HG03097 (cell line): ENCODE data around the gene PPHLN1.
A peak's percentile ranks its signal among the peaks of the same experiment; 100 is the strongest.

ENCODE experiments used
- ATAC-seq: cut with Tn5 transposase; IDR thresholded peaks from one replicate; pipeline ENCODE4 v1.9.1; 2021; ENCODE audit not compliant: unreplicated experiment, low FRiP score

The PPHLN1 gene

GRCh38 chr12:42325653-42326474 lies at the start of gene PPHLN1, which contains the start of gene ZCRB1:
TSS of gene PPHLN1 (plus strand) at chr12:42326167. CDS start at chr12:42335903, 9,736 bp downstream.
TSS of gene ZCRB1 (minus strand) at chr12:42326094. CDS start at chr12:42324102, 1,992 bp downstream.
- peak; percentile 90 for ATAC-seq

- ATAC-seq: no peak
Measured at GRCh38 chr12:42277396-42278127, 48.4 kb upstream of the PPHLN1 start.

GRCh38 chr12:42278128-42278510 lies 47.8 kb upstream of the PPHLN1 start:
- ATAC-seq: no peak

GRCh38 chr12:42281278-42281677 lies 44.7 kb upstream of the PPHLN1 start:
- ATAC-seq: no peak

GRCh38 chr12:42281844-42282243 lies 44.1 kb upstream of the PPHLN1 start:
- ATAC-seq: no peak

- ATAC-seq: no peak
Measured at GRCh38 chr12:42282294-42282693, 43.7 kb upstream of the PPHLN1 start.

- ATAC-seq: no peak
Measured at GRCh38 chr12:42283739-42284138, 42.2 kb upstream of the PPHLN1 start.

- ATAC-seq: no peak
Measured at GRCh38 chr12:42284157-42284556, 41.8 kb upstream of the PPHLN1 start.

- no peak for ATAC-seq
Measured at GRCh38 chr12:42284876-42285275, 41.1 kb upstream of the PPHLN1 start.

GRCh38 chr12:42285431-42285830 lies 40.5 kb upstream of the PPHLN1 start:
- no peak for ATAC-seq

GRCh38 chr12:42286741-42287140 lies 39.2 kb upstream of the PPHLN1 start:
- ATAC-seq: no peak

GRCh38 chr12:42288544-42288943 lies 37.4 kb upstream of the PPHLN1 start:
- no peak for ATAC-seq

- ATAC-seq: no peak
Measured at GRCh38 chr12:42291680-42292079, 34.3 kb upstream of the PPHLN1 start.

GRCh38 chr12:42296503-42297109 lies 29.4 kb upstream of the PPHLN1 start:
- no peak for ATAC-seq

- no peak for ATAC-seq
Measured at GRCh38 chr12:42298887-42299286, 27.1 kb upstream of the PPHLN1 start.

- peak; percentile 83 for ATAC-seq
Measured at GRCh38 chr12:42299392-42300308, 26.3 kb upstream of the PPHLN1 start.

GRCh38 chr12:42306297-42306696 lies 19.7 kb upstream of the PPHLN1 start:
- no peak for ATAC-seq

GRCh38 chr12:42308390-42308789 lies 17.6 kb upstream of the PPHLN1 start:
- no peak for ATAC-seq

GRCh38 chr12:42309996-42310395 lies 16.0 kb upstream of the PPHLN1 start:
- no peak for ATAC-seq

- no peak for ATAC-seq
Measured at GRCh38 chr12:42315108-42315507, 10.9 kb upstream of the PPHLN1 start.
